GM12892 (cell line): ENCODE results near the gene RMDN2.

Source experiments
- POLR2AphosphoS5 ChIP-seq: IDR thresholded peaks from 2 replicates; pipeline ENCODE4 v1.6.1; 2011; ENCODE audit warnings: low read depth, low read length, control low read depth
- TAF1 ChIP-seq: IDR thresholded peaks from 2 replicates; pipeline ENCODE4 v1.6.1; 2011; ENCODE audit warnings: low read depth, mild to moderate bottlenecking, control low read depth, low read length, borderline replicate concordance

DNA sequence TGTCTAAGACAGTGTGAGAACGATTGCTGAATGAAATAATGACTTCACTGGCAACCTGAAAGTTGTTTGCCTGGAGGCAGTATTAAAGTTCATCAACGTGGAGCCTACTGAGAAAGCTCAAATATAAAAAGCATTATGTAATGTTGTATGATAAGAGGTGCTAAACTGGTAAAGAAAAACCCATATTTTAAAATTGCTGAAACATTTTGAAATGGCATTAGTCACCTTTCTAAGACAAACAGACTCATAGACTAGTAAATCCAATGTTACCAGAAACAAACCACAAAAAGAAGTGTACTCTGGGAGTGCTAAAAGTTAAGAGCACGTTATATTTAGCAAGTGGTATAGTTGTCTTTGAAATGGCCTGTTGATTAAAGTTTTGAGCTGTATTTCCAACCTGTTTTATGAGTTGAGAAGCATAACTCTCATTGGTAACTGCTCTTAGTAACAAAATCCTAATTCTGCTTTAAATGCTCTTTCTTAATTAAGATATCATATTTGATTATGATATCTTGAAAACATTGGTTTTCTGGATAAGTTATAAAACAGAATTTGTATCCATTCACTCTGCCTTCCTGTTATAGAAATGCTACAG, 88.2 kb downstream of the RMDN2 start:
- TF ChIP-seq POLR2AphosphoS5 (no peak), TAF1 (no peak)
